GM12801 (cell line): ENCODE data around the gene ARSG.

ENCODE experiments used
- CTCF ChIP-seq: IDR thresholded peaks from one replicate; pipeline ENCODE4 v1.5.1; 2011; ENCODE audit warnings: control low read depth; ENCODE audit not compliant: insufficient read length; ENCODE audit errors: extremely low read depth

ARSG gene

GRCh38 chr17:68329331-68329730 is 38.0 kb downstream of the ARSG start:
- TF ChIP-seq CTCF, result no peak

- no peak for TF ChIP-seq CTCF
Observed at GRCh38 chr17:68334393-68334792, 43.1 kb downstream of the ARSG start.

GRCh38 chr17:68341482-68341881 is 50.2 kb downstream of the ARSG start:
- TF ChIP-seq CTCF, result no peak

GRCh38 chr17:68343976-68344375 is 52.7 kb downstream of the ARSG start:
- TF ChIP-seq CTCF, result no peak

- no peak for TF ChIP-seq CTCF
Observed at GRCh38 chr17:68344701-68345136, 53.4 kb downstream of the ARSG start.

- TF ChIP-seq CTCF, result no peak
Observed at GRCh38 chr17:68346448-68346847, 55.2 kb downstream of the ARSG start.

- TF ChIP-seq CTCF, result no peak
Observed at GRCh38 chr17:68347380-68347779, 56.1 kb downstream of the ARSG start.

GRCh38 chr17:68349157-68349556 is 57.9 kb downstream of the ARSG start:
- no peak for TF ChIP-seq CTCF
